ENCODE results near the gene OR1L6. TPM values are rescaled to one million over a fixed set of nuclear protein-coding genes. Genes with fewer than 3 reads are reported as not detected.

The OR1L6 gene, protein sequence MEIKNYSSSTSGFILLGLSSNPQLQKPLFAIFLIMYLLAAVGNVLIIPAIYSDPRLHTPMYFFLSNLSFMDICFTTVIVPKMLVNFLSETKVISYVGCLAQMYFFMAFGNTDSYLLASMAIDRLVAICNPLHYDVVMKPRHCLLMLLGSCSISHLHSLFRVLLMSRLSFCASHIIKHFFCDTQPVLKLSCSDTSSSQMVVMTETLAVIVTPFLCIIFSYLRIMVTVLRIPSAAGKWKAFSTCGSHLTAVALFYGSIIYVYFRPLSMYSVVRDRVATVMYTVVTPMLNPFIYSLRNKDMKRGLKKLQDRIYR
- not detected in 2 replicates for total RNA-seq

DNA sequence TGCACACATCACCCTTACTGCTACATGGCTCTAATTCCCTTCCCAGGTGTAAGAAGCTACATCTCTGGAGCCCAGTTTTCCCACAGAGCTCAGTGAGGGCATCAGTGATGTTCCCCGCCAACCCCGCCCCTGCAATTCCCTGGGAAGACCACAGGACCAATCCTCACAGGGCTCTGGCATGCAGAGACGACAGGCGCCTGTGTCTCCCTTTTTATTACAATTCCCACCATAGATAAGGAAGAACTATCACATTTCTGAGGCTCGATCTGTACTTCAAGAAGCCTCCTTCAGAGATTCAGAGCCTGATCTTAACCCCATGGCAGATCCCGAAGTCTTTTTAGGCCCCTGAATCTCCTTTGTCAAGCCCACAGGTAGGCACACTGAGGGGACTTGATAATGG lies at the start of gene OR1L6:
TSS of gene OR1L6 (plus strand) at position 301 of the 400 bp plus-strand sequence. CDS start 7,545 bp downstream, outside the sequence.
- intact Hi-C loops (cut with micrococcal nuclease): no loop called here

DNA sequence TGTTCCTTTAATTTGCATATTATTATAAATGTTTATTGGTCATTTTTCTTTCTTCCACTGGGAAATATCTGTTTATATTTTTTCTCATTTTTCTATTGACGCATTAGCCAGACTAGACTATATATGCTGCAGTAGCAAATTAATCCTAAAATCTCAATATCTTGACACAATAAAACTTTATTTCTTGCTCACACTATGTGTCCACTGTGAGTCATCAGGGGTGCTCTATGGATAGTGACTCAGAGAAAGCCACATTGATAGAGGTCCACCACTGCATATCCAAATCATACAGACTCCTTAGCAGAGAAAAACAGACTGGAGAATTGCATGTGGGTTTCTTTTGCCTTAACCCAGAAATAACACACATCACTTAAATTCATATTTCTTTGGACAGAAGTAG lies 46.4 kb upstream of the OR1L6 start:
- intact Hi-C loops (cut with micrococcal nuclease): no loop called here

DNA sequence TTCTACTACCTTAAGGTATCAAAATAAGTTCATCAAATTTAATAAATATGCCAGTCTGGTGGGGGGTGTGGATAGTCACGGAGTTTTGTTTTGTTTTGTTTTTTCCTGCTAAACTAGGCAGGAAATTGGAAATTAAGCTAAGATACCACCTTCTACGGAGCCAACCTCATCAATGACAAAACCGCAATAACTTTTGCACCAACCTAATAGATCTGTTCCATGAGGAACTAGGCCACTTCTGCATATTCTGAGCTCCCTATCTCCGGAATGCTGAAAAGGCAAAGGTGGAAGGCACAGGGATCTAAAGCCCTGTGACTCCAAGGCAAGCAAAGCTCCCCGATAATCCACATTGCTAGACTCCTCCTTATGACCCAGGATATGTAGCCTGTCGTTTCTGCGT lies 24.1 kb upstream of the OR1L6 start:
- intact Hi-C loops (cut with micrococcal nuclease): no loop called here

DNA sequence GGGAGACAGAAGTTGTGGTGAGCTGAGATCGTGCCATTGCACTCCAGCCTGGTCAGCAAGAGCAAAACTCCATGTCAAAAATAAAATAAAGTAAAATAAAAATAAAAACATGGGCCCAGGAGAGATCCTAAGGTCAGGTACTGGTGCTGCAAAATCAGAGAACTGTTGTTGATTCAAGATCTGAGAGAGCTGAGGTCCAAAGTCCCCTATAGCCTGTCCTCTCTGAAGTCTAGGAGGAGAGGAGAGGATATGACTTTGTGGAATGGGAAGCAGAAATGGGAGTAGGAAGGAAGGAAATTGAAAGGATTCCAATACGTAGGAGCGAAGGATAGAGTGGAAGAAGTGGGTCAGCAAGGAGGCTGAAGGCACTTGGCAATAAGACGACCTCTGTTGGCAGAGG lies 22.9 kb upstream of the OR1L6 start:
- intact Hi-C loops (cut with micrococcal nuclease): no loop called here

DNA sequence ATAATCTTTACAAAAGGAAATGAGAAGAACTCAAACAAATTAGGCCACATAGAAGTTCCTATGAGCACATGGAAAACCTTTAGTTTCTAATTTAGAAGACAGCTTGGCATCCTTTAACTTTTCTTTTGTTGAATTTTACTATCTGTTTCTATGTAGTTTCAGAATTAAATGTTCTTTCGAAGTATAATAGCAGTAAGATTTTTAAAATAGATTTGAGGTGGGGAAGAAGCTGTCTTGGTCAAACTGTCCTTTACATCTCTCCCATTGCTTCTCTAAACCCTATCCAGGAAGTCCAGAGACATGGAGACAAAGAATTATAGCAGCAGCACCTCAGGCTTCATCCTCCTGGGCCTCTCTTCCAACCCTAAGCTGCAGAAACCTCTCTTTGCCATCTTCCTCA lies 18.4 kb upstream of the OR1L6 start, which contains the start of gene OR1L4:
TSS of gene OR1L4 (plus strand) at position 301 of the 400 bp plus-strand sequence. CDS start at position 301, 0 bp downstream.
- intact Hi-C loops (cut with micrococcal nuclease): no loop called here

DNA sequence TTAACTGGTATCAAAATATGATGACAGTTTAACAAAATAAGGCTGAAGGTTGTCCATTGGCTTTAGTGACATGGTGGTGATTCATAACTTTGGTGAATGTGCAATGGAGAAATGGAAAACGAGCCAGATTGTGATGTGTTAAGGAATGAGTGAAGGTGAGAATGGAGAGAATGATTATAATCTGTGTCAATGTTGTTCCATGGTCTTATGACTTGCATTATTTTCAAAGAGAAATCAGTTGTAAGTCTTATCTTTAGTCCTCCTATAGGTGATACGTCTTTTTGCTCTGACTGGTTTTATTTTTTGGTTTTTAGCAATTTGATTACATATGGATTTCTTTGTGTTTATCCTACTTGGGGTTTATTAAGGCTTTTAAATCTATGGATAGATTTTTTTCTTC lies 12.7 kb downstream of the OR1L6 start:
- intact Hi-C loops (cut with micrococcal nuclease): no loop called here

DNA sequence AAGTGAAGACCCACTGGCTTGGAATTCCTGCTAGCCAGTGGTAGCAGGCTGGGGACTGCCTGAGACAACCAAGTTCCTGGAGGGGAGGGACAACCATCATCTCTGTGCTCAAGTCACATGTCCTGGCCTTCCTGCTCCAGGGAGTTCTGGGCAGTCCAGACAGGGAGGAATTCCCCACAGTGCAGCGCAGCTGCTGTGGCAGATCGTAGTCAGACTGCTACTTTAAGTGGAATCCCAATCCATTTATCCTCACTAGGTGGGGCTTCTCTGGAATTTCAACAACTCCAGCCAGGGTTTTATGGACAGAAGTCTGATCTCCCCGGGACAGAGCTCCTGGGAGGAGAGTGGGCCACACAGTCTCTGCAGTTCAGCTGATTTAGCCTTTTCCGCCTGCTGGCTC lies 25.7 kb downstream of the OR1L6 start:
- intact Hi-C loops (cut with micrococcal nuclease): no loop called here

DNA sequence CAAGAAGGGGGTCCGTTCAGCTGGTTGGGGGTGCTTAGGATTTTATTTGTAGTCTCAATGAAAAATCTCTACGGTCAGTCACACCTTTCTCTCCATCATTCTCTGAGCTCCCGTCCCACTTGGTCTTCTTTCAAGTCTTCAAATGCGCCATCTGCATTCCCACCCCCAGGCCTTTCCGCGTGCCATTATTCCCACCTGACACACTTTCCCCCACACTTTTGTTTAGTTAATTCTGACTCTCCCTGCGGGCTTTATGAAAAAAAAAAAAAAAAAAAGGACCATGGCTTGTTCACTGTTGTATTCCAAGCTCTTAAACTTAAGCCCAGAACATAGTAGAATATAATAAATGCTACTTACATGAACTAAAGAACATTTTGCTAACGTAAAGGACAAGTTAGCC lies 34.9 kb downstream of the OR1L6 start:
- intact Hi-C loops (cut with micrococcal nuclease): no loop called here

DNA sequence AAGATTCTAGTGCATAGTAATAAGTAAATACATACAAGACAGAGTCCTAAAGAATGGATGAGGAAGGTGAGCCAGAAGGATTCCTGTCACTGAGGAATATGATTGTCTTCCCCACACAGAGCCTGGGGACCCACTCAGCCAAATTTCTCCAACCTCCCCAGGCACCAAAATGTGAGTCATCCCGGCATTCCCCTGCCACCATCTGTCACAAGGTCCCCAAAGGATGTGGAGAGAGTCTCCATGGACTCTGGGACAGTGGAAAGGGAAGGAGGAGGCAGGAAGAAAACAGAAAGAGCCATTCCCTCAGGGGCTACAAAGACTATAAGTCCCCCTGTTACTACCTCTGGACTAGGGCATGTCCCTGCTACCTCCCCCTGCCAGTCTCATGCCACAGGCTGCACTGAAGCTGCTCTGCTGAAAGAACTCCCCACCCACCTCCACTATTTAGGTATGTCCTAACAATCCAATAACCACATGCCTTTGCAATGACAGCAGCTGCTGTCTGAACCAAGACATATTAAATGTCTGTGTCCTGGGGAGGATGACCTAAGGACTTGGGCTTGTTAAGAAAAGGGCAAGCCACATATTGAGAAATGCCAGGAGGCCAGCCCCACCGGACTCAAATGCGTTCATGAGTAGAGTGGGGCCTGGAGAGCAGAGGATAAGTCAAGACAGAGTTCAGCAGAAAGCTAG lies 36.0 kb downstream of the OR1L6 start:
- intact Hi-C loops (cut with micrococcal nuclease): no loop called here

DNA sequence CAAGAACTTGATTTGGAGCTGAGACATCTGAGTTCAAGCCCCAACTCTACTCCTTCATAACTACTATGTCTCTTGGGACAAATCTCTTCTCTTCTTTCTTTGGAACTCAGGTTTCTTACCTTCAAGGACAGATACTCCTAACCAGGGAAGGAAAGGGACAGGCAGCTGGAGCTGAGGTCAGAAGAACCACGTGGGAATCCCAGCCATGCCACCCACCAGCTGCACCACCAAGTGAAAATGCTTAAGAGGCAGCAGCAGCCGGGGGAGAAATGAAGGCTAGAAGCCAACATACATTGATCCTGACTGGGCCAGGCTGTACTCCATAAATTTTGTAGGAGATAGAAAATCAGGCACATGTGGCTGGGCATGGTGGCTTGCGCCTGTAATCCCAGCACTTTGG lies 37.1 kb downstream of the OR1L6 start:
- intact Hi-C loops (cut with micrococcal nuclease): no loop called here

DNA sequence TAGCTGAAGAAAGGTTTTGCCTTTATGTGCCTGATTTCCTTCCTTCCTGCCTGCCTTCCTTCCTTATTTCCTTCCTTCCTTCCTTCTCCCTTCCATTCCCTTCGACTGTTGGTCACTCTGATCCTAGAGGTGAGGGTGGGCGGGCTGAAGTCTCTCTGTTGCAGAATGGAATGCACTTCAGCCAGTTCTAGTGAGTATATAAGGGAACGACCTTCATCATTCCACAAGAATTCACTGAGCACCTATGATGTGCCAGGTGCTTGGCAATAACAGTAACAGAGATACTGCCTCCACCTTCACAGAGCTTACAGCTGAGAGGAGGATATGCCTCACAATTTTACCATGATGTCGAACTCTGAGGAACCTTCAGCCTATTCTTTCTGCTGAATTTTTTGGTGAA lies 37.9 kb downstream of the OR1L6 start:
- intact Hi-C loops (cut with micrococcal nuclease): no loop called here

DNA sequence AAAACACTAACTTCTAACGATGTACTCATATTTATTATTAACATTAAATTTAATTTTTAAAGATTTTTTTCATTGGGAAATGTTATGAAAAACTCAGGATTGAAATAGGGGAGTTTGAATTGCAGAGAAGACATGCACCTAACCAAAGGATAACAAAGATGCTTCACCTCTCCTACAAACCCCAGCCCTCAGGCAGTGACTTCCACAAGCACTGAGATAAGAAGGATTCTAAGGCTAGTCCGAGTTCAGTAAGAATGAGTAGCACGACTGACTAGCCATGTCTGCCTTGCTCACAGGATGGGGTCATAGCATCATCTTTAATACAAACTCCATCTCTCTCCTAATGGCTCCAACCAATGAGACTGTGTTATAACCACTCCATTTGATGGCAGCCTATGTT lies 39.6 kb downstream of the OR1L6 start:
- intact Hi-C loops (cut with micrococcal nuclease): no loop called here

DNA sequence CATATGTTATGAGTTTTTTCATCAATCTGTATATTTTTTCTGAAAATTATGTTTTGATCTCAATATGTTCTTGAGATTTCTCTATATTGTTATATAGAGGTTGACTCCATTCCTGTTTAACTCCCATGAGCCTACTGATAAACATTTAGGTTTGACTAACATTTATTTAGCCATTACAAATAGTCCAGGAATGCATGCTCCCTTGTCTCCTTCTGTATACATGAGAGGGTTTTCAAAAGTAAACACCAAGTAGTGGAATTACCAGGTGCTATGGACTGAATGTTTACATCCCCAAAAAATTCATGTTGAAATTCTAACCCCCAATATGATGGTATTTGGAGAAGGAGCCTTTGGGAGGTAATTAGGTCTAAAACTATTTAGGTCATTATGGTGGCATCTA lies 43.2 kb downstream of the OR1L6 start:
- intact Hi-C loops (cut with micrococcal nuclease): no loop called here

DNA sequence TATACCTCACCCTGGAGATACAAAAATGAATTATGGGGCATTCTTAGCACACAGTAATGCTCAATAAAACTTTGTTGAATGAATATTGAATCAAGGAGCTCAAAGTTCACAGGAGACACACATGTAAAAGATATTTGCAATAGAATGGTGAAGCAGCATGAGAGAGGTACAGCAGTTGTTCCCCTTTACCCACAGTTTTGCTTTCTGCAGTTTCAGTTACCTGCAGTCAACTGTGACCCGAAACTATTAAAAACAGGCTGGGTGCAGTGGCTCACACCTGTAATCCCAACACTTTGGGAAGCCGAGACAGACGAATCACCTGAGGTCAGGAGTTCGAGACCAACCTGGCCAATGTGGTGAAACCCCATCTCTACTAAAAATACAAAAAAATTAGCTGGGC lies 44.2 kb downstream of the OR1L6 start:
- intact Hi-C loops (cut with micrococcal nuclease): no loop called here

DNA sequence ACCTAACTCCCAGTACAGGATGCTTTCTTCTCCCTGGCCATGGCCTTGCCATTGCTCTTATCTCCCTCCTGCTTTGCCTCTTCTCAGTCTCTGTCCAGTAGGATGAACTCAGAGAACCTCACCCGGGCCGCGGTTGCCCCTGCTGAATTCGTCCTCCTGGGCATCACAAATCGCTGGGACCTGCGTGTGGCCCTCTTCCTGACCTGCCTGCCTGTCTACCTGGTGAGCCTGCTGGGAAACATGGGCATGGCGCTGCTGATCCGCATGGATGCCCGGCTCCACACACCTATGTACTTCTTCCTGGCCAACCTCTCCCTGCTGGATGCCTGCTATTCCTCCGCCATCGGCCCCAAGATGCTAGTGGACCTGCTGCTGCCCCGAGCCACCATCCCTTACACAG lies 46.7 kb downstream of the OR1L6 start, which contains the start of gene OR5C1:
TSS of gene OR5C1 (plus strand) at position 103 of the 400 bp plus-strand sequence. CDS start at position 103, 0 bp downstream.
- intact Hi-C loops (cut with micrococcal nuclease): no loop called here

DNA sequence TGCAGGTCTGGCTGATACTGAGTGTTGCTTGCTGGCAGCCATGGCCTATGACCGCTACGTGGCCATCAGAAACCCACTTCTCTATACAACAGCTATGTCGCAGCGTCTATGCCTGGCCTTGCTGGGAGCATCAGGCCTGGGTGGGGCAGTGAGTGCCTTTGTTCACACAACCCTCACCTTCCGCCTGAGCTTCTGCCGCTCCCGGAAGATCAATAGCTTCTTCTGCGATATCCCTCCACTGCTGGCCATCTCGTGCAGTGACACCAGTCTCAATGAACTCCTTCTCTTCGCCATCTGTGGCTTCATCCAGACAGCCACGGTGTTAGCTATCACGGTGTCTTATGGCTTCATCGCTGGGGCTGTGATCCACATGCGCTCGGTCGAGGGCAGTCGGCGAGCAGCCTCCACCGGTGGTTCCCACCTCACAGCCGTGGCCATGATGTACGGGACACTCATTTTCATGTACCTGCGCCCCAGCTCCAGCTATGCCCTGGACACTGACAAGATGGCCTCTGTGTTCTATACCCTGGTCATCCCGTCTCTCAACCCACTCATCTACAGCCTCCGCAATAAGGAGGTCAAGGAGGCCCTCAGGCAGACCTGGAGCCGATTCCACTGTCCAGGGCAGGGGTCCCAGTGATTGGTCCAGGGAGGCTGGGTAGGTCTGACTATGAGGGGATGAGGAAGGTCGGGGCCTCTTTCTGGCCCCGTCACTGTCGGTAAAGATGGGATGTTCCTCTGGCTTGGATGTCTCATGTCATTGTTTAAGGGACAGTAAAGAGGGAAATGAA lies 47.3 kb downstream of the OR1L6 start:
- intact Hi-C loops (cut with micrococcal nuclease): no loop called here

DNA sequence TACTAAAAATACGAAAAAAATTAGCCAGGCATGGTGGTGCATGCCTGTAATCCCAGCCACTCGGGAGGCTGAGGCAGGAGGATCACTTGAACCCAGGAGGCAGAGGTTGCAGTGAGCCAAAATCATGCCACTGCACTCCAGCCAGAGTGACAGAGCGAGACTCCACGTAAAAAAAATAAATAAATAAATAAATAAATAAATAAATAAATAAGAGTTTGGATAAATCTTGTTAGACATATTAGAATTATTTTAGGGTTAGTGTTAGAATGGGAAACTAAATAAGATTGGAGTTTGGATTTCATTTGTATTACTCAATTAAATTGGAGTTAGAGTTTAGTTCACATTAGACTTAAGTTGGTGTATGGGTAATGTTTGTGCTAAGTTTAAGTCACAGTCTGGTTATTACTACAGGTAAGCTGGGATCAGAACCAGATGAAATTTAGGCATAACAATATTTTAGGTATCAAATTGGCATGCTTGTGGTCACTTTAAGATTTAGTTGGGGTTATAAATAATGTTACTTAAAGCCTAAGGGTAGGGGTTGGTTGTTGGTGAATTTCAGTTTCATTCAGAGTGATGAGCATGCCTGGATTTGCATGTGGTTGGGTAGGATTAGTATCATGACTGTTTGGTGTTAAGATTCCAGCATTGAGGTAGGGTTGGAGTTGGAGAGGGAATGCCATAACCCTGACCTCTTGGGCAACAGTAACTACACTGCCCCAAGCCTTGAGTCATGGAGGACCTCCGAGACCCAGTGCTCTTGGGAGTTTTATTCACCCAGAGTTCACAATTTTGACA lies 50.0 kb downstream of the OR1L6 start:
- intact Hi-C loops (cut with micrococcal nuclease): no loop called here

DNA sequence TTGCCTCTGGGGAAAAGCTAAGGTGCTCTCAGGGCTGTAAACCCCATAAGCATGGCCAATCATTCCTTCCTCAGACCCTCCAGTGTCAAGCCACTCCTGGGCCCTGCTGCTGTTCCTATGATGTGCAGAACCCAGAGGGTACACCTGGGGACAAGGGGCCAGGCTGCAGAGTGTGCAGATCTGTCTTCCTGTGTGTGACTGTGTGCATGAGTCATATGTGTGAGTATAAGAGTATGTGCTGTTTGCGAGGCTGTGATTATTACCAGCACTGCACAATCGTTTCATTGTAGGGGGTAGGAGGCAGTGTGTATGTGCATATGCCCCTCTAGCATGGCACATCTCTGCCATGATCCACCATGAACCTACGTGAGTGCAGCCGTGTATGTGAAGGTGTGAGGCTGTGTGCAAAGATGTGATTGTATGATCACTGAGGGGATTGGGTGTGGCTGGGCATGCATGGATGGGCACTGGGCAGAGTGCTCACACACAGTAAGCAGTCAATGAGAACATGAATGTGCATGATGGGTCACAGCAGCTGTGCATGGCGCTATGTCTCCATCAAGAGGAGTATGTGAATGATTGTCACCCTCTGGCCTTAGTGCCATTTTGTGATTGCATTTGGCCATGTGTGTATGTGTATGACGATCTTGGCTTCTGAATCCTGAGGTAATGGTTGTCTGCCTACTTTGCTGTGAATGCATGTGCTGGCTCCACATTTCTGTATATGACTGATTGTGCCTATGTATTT lies 55.4 kb downstream of the OR1L6 start:
- intact Hi-C loops (cut with micrococcal nuclease): no loop called here

Data from T-helper 2 cell treated with Interferon-gamma antibody and Interleukin-4, amounts not matched to agents 100 ng/mL and 5 ng/mL, for 36 hours (primary cell).